ENCODE measurements around the gene FGF18.
"Not testable (repeated sequence)": the region's sequence is repeated elsewhere in the genome, so short reads cannot be mapped to it uniquely, and the experiment has no call there.

Gene FGF18

DNA sequence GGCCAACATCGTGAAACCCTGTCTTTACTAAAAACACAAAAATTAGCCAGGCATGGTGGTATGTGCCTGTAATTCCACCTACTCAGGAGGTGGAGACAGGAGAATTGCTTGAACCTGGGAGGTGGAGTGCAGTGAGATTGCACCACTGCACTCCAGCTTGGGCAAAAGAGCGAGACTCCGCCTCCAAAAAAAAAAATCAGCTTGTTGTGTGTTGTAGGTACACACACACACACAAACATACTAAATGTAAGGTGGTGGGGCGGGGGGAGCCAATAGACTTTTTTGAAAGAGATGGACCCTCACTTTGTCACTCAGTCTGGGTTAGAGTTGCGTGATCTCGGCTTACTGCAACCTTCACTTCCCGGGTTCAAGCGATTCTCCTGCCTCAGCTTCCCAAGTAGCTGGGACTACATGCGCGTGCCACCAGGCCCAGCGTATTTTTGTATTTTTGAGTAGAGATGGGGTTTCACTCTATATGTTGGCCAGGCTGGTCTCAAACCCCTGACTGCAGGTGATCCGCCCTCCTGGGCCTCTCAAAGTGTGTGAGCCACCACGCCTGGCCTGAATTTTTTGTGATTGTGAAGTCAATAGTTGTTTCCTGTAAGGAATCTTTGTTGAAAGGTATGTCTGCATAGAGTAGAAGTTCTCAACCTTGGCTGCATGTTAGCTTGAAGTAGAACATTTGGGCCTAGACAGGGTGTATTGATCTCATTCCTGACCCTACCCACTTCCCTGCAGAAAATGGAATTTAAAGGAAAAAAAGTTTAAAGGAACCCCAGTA lies 18.1 kb upstream of the FGF18 start:
- DNase-seq, result no peak

DNA sequence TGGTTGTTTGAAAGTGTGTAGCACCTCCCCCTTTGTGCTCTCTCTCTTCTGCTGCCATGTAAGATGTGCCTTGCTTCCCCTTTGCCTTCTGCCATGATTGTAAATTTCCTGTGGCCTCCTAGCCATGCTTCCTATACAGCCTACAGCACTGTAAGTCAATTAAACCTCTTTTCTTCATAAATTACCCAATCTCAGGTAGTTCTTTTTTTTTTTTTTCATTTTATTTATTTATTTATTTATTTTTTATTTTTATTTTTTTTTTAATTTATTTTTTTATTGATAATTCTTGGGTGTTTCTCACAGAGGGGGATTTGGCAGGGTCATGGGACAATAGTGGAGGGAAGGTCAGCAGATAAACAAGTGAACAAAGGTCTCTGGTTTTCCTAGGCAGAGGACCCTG lies 16.7 kb upstream of the FGF18 start:
- DNase-seq, result not testable (repeated sequence)

DNA sequence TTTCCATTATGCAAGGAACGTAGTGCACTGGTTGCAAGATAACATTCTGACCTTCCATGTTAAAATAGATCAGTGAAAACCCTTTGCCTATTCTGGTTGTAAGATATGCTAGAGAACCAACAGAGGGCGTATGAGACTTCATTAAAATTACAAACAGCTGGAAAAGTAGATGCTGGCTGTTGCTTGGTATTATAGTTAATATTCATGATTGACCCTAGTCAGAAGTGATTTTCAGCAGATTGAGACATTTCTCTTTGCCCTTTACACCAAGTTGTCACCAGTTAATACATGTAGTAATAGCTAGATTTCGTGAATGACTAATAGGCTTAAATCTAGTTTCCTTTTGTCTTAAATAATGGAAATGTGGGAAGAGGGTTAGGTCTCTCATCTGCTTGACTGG lies 13.8 kb upstream of the FGF18 start:
- peak; percentile 68 for DNase-seq

- no peak for DNase-seq
Observed at GRCh38 chr5:171407234-171407633, 12.2 kb upstream of the FGF18 start.

- DNase-seq, result peak; percentile 61
Observed at GRCh38 chr5:171409164-171410136, 10.0 kb upstream of the FGF18 start.

GRCh38 chr5:171410181-171410580 lies 9.3 kb upstream of the FGF18 start:
- DNase-seq, result no peak

DNA sequence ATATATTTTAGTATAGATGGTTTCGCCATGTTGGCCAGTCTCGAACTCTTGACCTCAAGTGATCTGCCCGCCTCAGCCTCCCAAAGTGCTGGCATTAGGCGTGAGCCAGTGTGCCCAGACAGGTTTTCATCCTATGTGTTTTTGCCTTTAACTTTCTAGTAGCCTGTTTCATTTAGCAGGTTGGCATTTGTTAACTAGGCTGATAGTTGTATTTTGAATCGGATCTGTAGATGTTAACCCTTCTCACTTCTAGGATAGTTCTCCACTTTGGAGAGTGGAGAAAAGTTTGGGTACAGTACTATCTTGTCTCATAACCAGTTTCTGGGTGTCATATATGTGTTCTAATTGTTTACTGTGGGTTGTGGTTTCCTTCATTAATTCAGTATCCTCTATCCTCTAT lies 7.3 kb upstream of the FGF18 start:
- no peak for DNase-seq

DNA sequence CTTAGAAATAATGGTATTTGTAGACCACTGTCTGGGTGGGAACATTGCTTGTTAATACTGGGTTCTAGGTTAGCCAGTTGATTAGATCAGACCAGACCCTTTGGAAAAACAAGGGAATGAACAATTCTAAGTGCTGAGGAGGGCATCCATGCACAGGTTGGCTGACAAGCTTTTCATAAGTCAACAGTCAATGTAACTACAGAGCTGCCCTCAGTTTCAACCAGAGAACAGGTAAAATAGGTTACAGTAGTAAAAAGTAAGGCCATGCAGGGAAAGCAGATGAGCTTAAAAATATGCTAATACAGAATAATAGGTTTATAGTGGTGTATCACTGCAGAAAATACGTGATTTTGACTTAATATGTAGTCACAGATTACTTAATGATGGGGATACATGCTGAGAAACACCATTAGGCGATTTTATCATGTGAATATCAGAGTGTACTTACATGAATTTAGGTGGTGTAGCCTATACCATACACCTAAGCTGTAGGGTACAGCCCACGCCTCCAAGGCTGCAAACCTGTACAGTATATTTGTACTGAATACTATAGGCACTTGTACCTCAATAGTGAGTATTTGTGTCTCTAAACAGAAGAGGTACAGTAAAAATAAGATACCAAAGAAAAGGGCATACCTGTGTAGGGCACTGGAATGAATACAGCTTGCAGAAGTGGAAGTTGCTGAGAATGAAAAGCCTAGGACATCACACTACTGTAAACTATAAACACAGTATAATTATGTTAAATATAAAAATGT lies 6.1 kb upstream of the FGF18 start:
- no peak for DNase-seq

GRCh38 chr5:171413993-171414392 lies 5.5 kb upstream of the FGF18 start:
- not testable (repeated sequence) for DNase-seq

GRCh38 chr5:171415115-171415730 lies 4.2 kb upstream of the FGF18 start:
- peak; percentile 45 for DNase-seq

DNA sequence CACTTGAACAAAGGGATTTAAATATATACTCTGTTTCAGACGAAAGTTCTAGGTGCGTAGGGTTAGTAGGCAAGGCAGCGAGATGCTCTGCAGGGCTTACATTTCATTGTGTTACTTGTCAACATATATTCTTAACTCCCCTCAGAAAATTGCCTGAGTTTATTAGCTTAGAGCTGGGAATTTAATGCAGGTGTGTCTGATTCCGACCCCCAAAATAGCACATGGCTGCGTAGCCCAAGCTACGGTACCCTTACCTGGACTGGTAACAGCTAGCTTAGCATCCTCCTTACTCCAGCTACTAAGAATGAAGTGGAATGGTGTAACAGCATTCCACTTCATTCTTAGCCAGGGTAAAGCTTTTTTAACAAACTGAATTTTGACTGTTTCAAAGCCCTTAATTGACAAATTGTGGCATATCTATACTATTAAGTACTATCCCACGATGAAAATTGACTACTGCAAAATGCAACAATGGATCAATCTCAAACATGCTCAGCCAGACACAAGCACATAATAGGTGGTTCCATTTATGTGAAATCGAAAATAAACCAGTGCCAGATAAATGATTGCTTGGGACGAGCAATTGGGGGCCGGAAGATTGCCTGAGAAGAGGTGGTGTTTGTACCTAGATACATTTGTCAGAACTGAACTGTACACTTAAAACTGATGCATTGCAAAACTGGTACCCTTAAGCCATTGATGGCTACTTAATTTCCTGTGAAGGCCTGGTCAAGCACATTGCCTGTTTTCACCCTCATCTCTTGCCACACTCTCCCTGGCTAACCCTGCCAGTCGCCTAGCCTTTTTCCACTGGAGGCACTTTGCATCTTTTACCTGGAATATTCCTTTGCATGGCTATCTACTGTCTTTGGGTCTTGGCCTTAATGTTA lies 3.0 kb upstream of the FGF18 start:
- no peak for DNase-seq

DNA sequence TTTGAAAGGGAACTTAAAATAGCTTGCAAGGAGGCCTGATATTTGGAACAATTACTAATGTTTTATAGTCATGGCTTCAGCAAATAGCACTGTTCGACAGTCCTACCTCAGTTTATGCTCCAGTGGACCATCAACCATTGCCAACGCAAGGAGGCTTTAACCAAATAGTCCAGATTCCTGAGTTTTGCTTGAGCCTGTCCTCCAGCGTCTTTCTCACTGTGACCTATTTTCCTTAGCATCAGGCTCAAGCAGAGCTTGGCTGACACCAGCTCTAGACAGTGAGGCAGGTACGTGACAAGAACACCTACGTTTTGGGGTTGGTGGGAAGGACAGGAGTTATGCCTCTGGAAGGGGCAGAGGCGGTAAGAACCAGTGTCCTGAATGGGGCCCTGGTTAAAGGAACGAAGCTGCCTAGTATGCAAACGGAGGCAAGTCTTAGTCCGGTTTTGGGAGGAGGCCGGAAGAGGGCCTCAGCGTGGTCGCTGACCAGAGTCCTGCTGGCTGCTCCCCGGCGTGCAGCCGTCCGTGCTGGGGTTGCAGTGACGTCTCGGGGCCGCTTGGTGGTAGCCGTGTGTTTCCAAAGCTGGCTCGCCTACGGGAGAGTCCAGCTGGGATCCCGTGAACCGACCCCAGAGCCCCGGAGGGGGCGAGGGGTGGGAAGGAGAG lies 998 bp upstream of the FGF18 start:
- DNase-seq, result peak; percentile 85

- peak; percentile 67 for DNase-seq
Observed at GRCh38 chr5:171419688-171420430, 412 bp downstream of the FGF18 start.

- peak; percentile 37 for DNase-seq
Observed at GRCh38 chr5:171420431-171421241, 1.2 kb downstream of the FGF18 start.

- no peak for DNase-seq
Observed at GRCh38 chr5:171421331-171422262, 2.1 kb downstream of the FGF18 start.

DNA sequence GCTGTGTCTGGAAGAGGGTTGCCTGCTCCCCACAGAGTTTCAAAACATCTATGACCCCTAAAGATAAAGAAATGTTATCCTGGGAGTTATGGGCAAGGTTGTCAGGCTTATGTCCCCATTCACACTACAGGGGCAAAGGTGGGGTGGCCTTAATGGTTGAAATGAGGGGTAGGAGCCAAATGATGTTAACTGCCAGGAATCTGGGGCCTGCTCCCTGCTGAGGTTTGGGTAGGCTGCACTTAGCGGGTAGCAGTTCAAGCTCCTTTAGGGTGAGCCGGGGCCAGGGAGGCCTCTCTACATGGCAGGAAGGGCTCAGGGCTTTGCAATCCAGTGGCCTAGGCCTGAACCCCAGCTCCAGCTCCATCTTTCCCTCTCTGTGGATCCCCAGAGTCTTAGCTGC lies 3.0 kb downstream of the FGF18 start:
- DNase-seq, result no peak

DNA sequence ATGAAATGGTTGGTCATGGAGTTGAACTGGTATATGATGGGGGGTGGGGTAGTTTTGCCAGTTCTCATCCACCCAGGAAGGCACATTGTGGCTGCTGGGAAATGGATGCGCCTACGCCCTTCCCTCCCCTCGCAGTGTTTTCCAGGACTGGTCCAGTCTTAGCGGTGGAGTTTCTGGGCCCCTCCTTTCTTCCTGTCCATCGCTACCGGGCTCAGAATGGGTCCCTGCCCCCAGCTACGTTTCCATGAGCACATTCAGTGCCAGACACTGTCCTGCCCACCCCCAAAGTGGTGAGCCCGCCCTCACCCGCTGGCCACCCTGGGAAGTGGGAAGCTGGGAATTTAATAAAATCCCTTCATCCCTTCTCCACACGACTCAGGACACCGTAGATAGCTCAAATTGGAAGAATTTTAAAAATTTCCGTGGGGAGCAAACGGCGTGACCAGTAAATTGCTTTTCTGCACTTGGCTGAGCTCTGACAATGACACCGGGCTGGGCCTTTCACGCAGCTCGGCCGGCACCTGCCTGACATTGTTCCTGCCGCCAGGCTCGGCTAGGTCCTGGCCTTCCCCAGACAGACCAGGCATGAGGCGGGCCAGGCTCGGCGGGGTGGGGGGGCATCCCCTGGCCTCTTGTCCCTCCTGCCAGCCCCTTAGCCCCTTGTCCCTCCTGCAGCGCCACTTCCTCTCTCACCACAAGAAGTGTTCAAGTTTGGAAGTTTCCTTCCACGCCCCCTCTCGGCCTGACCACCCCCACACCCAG lies 3.6 kb downstream of the FGF18 start:
- DNase-seq, result no peak
